Measurements from ENCODE around the gene TRIM24. TPM values are rescaled to one million over a fixed set of nuclear protein-coding genes. Genes with fewer than 3 reads are reported as not detected.
"Not testable (repeated sequence)": the region's sequence is repeated elsewhere in the genome, so short reads cannot be mapped to it uniquely, and the experiment has no call there.

Gene TRIM24
- total RNA-seq, 8 experiments from 2014 or later, result 6.7 to 51.4 (median 28.0) TPM

GRCh38 chr7:138512092-138512858, 52.2 kb downstream of the TRIM24 start:
- ATAC-seq (replicated peaks in 6 of 8), result no peak
- 100% methylated on average over 3 of the region's 3 CpGs; no CpG with 5 or more reads in 9 of the 10 experiments for WGBS, 10 experiments
- in situ Hi-C loops (cut with MboI; ENCODE audit: low pct_unique_long_range_greater_than_20kb in 2 of 9, low sequenced_read_pairs in 9 of 9, unreplicated experiment in 9 of 9), result no loop called here

GRCh38 chr7:138512885-138513284, 52.8 kb downstream of the TRIM24 start:
- H3K4me3 ChIP-seq, result no peak overlapping the region
- in situ Hi-C loops (cut with MboI; ENCODE audit: low pct_unique_long_range_greater_than_20kb in 2 of 9, low sequenced_read_pairs in 9 of 9, unreplicated experiment in 9 of 9), result no loop called here
- H3K4me1 ChIP-seq (replicated peaks in 1 of 2), result no peaks in the 10 kb centered on the region
- ATAC-seq (replicated peaks in 6 of 8), result no peak
- H3K27ac ChIP-seq, result no peak overlapping the region
- WGBS, 10 experiments, result 67 to 100% (median 100%) methylated on average over 1 of the region's 1 CpG; no CpG with 5 or more reads in 5 of the 10 experiments

More at GRCh38 chr7:138512092-138512858, 52.2 kb downstream of the TRIM24 start:
- no peaks in the 10 kb centered on the region for H3K4me1 ChIP-seq (replicated peaks in 1 of 2)
- no peak overlapping the region for H3K27ac ChIP-seq
- H3K4me3 ChIP-seq, result no peak overlapping the region

DNA sequence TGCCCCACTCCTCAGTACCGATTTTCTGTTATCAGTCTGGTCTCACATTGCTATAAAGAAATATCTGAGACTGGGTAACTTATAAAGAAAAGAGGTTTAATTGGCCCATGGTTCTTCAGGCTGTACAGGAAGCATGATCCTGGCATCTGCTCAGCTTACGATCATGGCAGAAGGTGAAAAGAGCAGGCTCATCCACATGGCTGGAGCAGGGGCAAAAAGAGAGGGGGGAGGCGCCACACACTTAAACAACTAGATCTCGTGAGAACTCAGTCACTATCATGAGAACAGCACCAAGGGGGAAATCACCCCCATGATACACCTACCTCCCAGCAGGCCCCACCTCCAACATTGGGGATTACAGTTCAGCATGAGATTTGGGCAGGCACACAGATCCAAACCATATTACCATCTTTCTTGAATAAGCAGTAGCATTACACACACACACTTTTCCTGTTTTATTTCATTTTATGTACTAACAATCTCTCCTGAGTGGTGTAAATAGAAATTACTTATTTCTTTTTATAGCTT, 53.3 kb downstream of the TRIM24 start:
- in situ Hi-C loops (cut with MboI; ENCODE audit: low pct_unique_long_range_greater_than_20kb in 2 of 9, low sequenced_read_pairs in 9 of 9, unreplicated experiment in 9 of 9), result no loop called here
- WGBS, 10 experiments, result 80 to 100% (median 97%) methylated on average over 1 to 3 of the region's 4 CpGs; no CpG with 5 or more reads in 3 of the 10 experiments
- ATAC-seq (replicated peaks in 6 of 8), result no peak
- H3K27ac ChIP-seq, result no peak overlapping the region
- no peak overlapping the region for H3K4me3 ChIP-seq
- H3K4me1 ChIP-seq (replicated peaks in 1 of 2), result no peaks in the 10 kb centered on the region

DNA sequence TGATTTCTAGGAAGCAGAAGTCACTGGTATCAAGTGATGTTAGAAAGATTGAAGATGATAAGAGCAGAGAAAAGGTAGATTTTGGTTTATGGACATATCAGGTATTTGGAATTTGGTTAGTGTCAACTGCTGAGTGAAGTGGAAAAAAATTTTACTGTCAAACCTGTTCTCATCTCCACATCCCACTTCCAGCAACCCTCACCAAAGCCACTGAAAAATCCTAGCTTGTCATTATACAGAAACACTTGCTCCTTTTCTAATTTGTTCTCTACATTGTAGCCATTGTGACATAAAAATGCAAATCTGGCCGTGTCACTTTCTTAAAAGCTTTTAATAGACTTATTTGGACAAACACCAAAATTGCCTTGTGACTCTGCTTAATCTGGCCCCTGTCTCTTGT, 54.0 kb downstream of the TRIM24 start:
- Histone ChIP-seq H3K4me1 (replicated peaks in 1 of 2) (no peaks in the 10 kb centered on the region), H3K4me3 (no peak overlapping the region), H3K27ac (no peak overlapping the region)
- no peak for ATAC-seq (replicated peaks in 6 of 8)
- WGBS, 10 experiments, result 36 to 100% (median 79%) methylated on average over 1 of the region's 1 CpG; no CpG with 5 or more reads in 2 of the 10 experiments
- in situ Hi-C loops (cut with MboI; ENCODE audit: low pct_unique_long_range_greater_than_20kb in 2 of 9, low sequenced_read_pairs in 9 of 9, unreplicated experiment in 9 of 9), result no loop called here

DNA sequence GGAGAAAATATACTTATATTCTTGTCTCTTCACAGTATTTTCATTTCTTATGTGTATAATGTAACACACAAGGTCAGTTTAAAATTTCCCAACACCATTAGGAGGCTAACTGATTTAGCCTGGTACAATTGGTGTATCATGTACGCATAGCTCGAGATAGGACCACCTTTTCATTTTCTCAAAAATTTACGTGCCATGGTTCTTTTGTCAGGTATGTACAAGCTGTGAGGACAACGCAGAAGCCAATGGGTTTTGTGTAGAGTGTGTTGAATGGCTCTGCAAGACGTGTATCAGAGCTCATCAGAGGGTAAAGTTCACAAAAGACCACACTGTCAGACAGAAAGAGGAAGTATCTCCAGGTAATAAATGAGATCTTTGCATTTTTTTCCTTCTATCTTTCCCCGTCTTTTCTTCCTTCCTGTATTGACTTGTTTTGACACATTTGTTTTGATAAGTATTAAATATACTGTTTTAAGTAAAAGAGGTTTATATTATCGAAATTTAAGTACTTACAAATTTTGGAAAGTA, 55.0 kb downstream of the TRIM24 start:
- 86 to 100% (median 93%) methylated on average over 2 to 7 of the region's 7 CpGs; no CpG with 5 or more reads in 1 of the 10 experiments for WGBS, 10 experiments
- no peak overlapping the region for H3K4me3 ChIP-seq
- ATAC-seq (replicated peaks in 6 of 8), result no peak
- in situ Hi-C loops (cut with MboI; ENCODE audit: low pct_unique_long_range_greater_than_20kb in 2 of 9, low sequenced_read_pairs in 9 of 9, unreplicated experiment in 9 of 9), result no loop called here
- no peaks in the 10 kb centered on the region for H3K4me1 ChIP-seq (replicated peaks in 1 of 2)
- no peak overlapping the region for H3K27ac ChIP-seq

GRCh38 chr7:138519061-138519798, 59.2 kb downstream of the TRIM24 start:
- Histone ChIP-seq H3K27ac (no peak overlapping the region), H3K4me1 (replicated peaks in 1 of 2) (no peaks in the 10 kb centered on the region), H3K4me3 (no peak overlapping the region)
- in situ Hi-C loops (cut with MboI; ENCODE audit: low pct_unique_long_range_greater_than_20kb in 2 of 9, low sequenced_read_pairs in 9 of 9, unreplicated experiment in 9 of 9), result no loop called here
- 85 to 100% (median 96%) methylated on average over 2 to 4 of the region's 4 CpGs; no CpG with 5 or more reads in 1 of the 10 experiments for WGBS, 10 experiments
- peak in 1 of 8 experiments; percentile 38 for ATAC-seq (replicated peaks in 6 of 8)

- ATAC-seq (replicated peaks in 6 of 8), result no peak
- in situ Hi-C loops (cut with MboI; ENCODE audit: low pct_unique_long_range_greater_than_20kb in 2 of 9, low sequenced_read_pairs in 9 of 9, unreplicated experiment in 9 of 9), result no loop called here
- no peak overlapping the region for H3K27ac ChIP-seq
- H3K4me1 ChIP-seq (replicated peaks in 1 of 2), result no peaks in the 10 kb centered on the region
- 76 to 100% (median 91%) methylated on average over 3 to 4 of the region's 4 CpGs for WGBS, 10 experiments
- H3K4me3 ChIP-seq, result no peak overlapping the region
Measured at GRCh38 chr7:138520742-138521141, 60.7 kb downstream of the TRIM24 start.

- WGBS, 10 experiments, result 87 to 100% (median 97%) methylated on average over 3 to 7 of the region's 7 CpGs; no CpG with 5 or more reads in 1 of the 10 experiments
- no peaks in the 10 kb centered on the region for H3K4me1 ChIP-seq (replicated peaks in 1 of 2)
- in situ Hi-C loops (cut with MboI; ENCODE audit: low pct_unique_long_range_greater_than_20kb in 2 of 9, low sequenced_read_pairs in 9 of 9, unreplicated experiment in 9 of 9), result no loop called here
- H3K4me3 ChIP-seq, result no peak overlapping the region
- ATAC-seq (replicated peaks in 6 of 8), result no peak
- H3K27ac ChIP-seq, result no peak overlapping the region
Measured at GRCh38 chr7:138521837-138522461, 61.9 kb downstream of the TRIM24 start.

- Histone ChIP-seq H3K4me1 (replicated peaks in 1 of 2) (no peaks in the 10 kb centered on the region), H3K4me3 (no peak overlapping the region), H3K27ac (no peak overlapping the region)
- ATAC-seq (replicated peaks in 6 of 8), result no peak
- 75 to 100% (median 96%) methylated on average over 1 to 2 of the region's 2 CpGs for whole genome bisulfite sequencing, 10 experiments
- in situ Hi-C loops (cut with MboI; ENCODE audit: low pct_unique_long_range_greater_than_20kb in 2 of 9, low sequenced_read_pairs in 9 of 9, unreplicated experiment in 9 of 9), result no loop called here
Measured at GRCh38 chr7:138524259-138524658, 64.2 kb downstream of the TRIM24 start.

DNA sequence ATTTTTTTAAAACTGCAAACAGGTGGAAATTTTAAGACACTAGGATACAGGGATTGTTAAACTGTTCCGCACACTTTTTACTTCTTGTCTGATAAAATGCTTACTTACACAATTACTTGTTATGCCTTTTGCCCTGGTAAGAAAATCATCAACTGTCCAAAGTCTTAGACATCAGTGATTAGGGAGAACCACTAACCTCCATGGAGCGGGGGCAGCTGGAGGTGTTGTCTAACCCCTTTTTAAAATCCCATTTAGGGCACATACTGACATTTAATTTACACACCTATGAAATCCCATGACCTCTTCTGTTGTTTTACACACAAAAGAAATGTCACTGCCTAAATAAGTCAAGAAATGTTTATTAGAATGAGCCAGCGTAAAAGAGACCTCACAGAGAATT, 65.7 kb downstream of the TRIM24 start:
- 87 to 100% (median 96%) methylated on average over 1 to 3 of the region's 3 CpGs; no CpG with 5 or more reads in 1 of the 10 experiments for WGBS, 10 experiments
- Histone ChIP-seq H3K4me1 (replicated peaks in 1 of 2) (no peaks in the 10 kb centered on the region), H3K4me3 (no peak overlapping the region), H3K27ac (no peak overlapping the region)
- in situ Hi-C loops (cut with MboI; ENCODE audit: low pct_unique_long_range_greater_than_20kb in 2 of 9, low sequenced_read_pairs in 9 of 9, unreplicated experiment in 9 of 9), result no loop called here
- no peak for ATAC-seq (replicated peaks in 6 of 8)

GRCh38 chr7:138527746-138528223, 67.7 kb downstream of the TRIM24 start:
- WGBS, 10 experiments, result 92 to 100% (median 100%) methylated on average over 1 to 5 of the region's 5 CpGs; no CpG with 5 or more reads in 1 of the 10 experiments
- ATAC-seq (replicated peaks in 6 of 8), result no peak

DNA sequence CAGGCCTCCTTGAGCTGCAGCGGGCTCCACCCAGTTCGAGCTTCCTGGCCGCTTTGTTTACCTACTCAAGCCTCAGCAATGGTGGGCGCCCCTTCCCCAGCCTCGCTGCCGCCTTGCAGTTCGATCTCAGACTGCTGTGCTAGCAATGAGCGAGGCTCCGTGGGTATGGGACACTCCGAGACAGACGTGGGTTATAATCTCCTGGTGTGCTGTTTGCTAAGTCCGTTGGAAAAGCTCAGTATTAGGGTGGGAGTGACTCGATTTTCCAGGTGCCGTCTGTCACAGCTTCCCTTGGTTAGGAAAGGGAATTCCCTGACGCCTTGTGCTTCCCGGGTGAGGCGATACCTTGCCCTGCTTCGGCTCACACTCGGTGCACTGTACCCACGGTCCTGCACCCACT, 76.8 kb downstream of the TRIM24 start:
- H3K4me1 ChIP-seq (replicated peaks in 1 of 2); H3K27ac ChIP-seq; ATAC-seq (replicated peaks in 6 of 8); in situ Hi-C loops (cut with MboI; ENCODE audit: low pct_unique_long_range_greater_than_20kb in 2 of 9, low sequenced_read_pairs in 9 of 9, unreplicated experiment in 9 of 9); H3K4me3 ChIP-seq: not testable (repeated sequence)
- WGBS, 10 experiments, result 92 to 100% (median 94%) methylated on average over 5 to 6 of the region's 20 CpGs; no CpG with 5 or more reads in 7 of the 10 experiments

More at GRCh38 chr7:138527746-138528223, 67.7 kb downstream of the TRIM24 start:
- H3K4me1 ChIP-seq (replicated peaks in 1 of 2), result no peaks in the 10 kb centered on the region
- in situ Hi-C loops (cut with MboI; ENCODE audit: low pct_unique_long_range_greater_than_20kb in 2 of 9, low sequenced_read_pairs in 9 of 9, unreplicated experiment in 9 of 9), result no loop called here
- no peak overlapping the region for H3K27ac ChIP-seq
- no peak overlapping the region for H3K4me3 ChIP-seq
